NB4 (cell line): ENCODE measurements around the gene CASKIN2.

Experiments
- MYC ChIP-seq: IDR thresholded peaks from 2 replicates; pipeline ENCODE4 v1.6.1; 2011; ENCODE audit warnings: low read depth, low read length
- POLR2A ChIP-seq: IDR thresholded peaks from 2 replicates; pipeline ENCODE4 v1.6.1; 2011; ENCODE audit warnings: mild to moderate bottlenecking; ENCODE audit not compliant: insufficient read length; ENCODE audit errors: extremely low read depth
- TF ChIP-seq, protein P1 (sequence below): IDR thresholded peaks from one replicate; pipeline ENCODE4 v1.5.1; 2012; ENCODE audit warnings: low read depth, low read length
- TF ChIP-seq, protein P2 (sequence below): IDR thresholded peaks from 2 replicates; pipeline ENCODE4 v1.6.1; 2011; ENCODE audit warnings: low read depth, low read length

- TF ChIP-seq, protein P1, sequence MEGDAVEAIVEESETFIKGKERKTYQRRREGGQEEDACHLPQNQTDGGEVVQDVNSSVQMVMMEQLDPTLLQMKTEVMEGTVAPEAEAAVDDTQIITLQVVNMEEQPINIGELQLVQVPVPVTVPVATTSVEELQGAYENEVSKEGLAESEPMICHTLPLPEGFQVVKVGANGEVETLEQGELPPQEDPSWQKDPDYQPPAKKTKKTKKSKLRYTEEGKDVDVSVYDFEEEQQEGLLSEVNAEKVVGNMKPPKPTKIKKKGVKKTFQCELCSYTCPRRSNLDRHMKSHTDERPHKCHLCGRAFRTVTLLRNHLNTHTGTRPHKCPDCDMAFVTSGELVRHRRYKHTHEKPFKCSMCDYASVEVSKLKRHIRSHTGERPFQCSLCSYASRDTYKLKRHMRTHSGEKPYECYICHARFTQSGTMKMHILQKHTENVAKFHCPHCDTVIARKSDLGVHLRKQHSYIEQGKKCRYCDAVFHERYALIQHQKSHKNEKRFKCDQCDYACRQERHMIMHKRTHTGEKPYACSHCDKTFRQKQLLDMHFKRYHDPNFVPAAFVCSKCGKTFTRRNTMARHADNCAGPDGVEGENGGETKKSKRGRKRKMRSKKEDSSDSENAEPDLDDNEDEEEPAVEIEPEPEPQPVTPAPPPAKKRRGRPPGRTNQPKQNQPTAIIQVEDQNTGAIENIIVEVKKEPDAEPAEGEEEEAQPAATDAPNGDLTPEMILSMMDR, result no peak
- TF ChIP-seq POLR2A (no peak), MYC (0 out of 2 replicates have a peak, but pooled peaks have one; percentile 10)
- TF ChIP-seq, protein P2, sequence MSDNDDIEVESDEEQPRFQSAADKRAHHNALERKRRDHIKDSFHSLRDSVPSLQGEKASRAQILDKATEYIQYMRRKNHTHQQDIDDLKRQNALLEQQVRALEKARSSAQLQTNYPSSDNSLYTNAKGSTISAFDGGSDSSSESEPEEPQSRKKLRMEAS, result no peak
These were observed 1.4 kb upstream of the CASKIN2 start for GRCh38 chr17:75516619-75517296.
